ENCODE data around the gene LRIG3.
"Not testable (repeated sequence)": the region's sequence is repeated elsewhere in the genome, so short reads cannot be mapped to it uniquely, and the experiment has no call there.

LRIG3 gene

DNA sequence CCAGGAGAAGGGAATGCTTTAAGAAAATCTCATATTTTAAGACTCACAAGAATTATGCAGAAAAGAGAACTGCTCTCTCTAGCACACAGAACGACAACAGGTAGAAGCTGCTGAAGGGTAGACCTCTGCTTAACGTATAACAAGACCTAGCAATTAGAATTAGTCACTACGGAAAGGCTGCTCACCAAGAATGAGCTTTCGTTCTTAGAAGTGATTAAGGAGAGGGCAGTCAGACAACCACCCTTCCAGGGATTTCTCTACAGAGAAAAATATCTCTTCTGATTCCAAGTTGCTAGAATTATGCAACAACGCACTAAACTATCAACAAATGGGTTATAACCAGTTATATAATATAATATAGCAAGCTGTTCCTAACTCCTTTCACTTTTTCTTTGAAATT lies 18.6 kb downstream of the LRIG3 start:
- DNase-seq: no peak

DNA sequence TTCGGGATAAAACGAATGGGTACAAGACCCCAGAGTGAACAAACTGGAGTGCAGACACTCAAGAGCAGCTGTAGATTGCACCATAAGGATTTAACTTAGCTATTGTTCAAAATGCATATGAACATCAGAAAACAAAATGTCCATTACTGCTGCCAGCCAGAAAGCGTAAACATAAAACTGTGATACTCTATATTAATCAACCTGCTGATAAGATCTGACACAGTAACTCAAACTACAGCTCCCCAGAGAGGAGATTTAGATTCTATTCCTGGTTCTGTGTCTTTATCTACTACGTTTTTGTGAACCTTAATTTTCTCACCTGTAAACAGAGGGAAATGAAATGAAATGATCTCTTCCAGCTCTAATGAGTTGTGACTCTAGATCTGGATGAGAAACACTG lies 22.3 kb downstream of the LRIG3 start:
- no peak for DNase-seq

DNA sequence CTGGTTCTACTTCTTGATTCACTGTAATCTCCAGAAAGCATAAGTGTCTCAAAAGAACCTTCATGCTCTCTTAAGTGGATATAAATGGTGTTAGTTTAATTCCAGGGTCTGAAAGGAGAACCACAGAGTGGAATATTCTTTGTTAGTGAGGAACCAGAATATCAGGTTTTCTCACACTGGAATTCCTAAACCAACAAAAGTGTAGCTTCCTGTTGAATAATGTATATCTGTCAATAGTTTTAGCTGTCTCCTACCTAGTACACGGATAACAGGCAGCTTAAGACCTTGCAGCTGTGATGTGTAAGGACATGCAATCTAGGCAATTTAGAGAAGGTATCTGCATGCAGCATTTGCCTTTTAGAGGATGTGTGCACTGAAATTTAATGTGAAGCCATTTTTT lies 24.0 kb downstream of the LRIG3 start:
- DNase-seq: no peak

DNA sequence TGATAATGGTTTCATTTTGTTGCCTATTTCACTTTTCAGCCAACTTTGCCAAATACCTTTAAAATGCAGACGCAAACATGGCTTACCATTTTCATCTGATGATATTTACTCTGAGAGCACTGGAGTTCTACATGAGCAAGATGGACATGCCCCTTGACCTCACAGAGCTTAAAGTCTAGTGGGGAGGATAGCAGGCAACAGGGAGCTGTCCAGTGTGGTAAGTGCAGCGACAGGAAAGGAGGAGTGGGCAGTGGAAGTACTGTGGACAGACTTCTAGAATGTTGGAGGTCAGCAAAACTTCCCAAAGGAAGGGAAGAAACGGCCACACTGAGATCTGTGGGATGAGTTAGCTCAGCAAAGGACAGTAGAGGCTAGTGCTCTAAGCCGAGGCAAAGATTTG lies 25.3 kb downstream of the LRIG3 start:
- DNase-seq: no peak

DNA sequence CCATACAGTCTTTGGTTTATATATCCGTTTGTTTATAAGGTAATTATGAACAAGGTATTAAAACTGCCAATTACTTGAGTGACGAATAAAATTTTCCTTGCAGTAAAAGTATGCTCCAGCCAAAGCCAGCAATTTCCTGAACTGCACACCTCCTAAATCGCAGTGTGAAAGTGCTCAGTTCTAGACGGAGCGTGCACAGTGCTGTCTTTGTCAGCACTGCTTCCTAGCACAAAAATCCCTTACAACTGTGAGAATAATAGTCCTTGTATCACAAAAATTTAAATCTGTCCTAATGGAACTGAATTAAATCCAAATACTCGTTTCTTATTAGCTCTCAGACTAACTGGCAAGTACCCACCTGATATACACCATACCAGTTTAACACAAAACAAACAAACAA lies 26.3 kb downstream of the LRIG3 start:
- DNase-seq: no peak

DNA sequence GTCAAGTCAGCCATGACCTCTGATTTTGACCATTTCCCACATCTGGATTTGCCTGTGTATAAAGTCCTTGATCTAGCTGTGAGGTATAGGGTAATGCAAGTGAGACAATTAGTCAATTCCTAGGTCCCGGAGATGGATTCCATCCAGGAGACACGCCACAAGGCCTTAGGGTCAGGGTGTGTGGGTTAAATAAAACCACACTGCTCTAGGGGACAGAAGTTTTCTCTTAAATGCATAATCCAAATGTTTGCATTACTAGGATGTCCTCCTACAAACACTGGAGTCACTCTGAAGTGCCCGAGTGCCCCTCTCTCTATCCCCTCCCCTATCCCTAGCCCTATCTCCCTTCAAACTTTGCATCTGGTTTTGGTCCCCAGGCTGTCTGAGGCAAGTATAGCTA lies 26.8 kb downstream of the LRIG3 start:
- peak; percentile 31 for DNase-seq

DNA sequence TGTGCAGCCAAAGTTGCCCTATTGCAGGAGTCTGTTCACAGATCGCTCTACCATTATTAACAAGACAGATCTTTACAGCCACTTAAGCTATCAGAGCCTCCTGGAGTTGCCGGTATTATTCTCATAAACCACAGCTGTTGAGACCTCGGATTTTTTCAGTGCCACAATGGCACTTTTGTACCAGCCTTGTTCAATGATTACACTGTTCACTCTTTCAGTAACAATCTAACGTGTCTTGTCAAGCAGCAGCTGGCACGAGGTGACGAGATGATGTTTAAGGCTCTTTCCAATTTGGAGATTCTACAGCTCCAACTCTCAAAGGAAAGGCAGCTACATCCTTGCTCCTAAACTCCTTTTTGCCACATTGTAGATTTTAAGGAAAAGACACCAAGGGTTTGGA lies 30.7 kb downstream of the LRIG3 start:
- no peak for DNase-seq

DNA sequence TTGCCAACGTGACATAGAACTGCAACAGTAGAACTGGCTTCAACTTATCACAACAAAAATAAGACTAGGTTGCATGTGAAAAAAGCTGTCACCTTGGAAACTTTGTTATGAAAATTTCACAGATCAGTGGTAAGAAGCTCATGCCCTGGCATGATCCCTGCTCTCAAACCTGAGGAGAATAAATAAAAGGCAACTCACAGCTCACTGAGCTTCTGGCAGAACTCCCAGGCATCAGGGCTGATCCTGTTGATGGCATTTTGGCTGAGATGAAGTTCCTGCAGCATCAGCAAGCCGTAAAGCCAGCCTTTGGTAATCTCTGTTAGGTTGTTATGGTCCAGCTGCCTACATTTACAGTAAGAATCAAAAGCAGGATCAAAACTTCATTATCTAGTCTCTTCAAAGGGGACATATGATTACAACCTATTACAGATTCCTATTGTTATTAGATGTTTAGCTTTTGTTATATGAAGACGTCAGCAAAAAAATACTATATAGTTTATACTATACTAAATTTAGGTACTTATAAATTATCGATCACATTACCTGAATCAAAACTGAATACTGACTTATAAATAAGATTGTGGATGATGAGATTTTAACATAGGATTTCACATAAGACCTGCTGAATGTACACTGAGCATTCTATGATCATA lies 32.0 kb downstream of the LRIG3 start:
- DNase-seq: peak; percentile 65

DNA sequence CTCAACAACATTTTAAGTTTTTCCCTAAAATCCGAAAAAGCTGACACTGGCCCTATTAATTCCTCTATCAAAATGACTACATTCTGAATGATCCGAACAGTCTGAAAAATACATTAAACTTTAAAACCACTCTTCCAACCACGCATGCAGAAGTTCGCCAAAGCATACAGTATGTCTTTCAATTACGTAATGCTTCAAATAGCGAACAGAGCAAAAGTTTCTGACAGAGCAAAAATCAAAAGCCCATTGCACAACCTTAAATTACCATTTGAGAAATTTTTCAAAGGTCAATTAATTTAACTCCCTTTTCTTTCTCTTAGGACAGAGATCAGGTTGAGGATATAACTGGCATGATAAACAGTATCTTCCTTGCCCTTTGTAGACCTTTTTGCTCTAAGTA lies 33.2 kb downstream of the LRIG3 start:
- DNase-seq: no peak

DNA sequence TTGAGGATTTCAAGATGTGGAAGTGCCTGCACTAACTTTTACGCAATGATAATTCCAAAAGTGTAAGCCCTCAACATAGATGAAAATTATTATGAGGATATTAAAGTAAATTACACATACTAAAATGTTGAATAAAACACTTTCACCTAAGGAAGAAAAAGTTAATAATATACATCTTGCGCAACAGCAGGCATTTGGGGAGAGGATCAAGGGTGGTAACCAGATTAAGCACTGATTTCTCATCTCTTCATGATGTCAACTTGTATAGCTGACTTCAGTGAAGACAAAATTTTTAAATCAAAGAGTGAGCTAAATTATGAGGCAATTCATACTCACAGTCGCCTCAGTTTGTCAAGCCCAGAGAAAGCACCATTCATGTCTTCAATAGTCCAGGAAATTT lies 33.8 kb downstream of the LRIG3 start:
- no peak for DNase-seq

DNA sequence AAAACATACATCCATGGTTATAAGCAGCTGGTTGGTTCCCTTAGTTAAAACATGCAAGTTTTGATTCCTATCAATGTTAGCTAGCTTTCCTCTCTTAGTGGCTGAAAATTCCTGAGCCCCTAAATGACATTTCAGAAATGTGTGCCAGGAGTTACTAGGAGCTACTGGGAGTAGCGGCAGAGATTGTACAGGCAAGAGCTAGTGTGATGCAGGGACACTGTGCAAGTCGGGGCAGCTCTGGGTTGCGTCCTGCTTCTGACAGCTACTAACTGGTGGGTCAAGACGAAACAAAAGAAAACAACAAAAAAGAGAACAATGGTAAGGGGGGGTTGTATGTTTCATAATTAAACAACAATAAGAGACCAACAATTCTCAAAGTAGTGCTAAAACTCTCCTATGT lies 35.4 kb downstream of the LRIG3 start:
- DNase-seq: no peak

DNA sequence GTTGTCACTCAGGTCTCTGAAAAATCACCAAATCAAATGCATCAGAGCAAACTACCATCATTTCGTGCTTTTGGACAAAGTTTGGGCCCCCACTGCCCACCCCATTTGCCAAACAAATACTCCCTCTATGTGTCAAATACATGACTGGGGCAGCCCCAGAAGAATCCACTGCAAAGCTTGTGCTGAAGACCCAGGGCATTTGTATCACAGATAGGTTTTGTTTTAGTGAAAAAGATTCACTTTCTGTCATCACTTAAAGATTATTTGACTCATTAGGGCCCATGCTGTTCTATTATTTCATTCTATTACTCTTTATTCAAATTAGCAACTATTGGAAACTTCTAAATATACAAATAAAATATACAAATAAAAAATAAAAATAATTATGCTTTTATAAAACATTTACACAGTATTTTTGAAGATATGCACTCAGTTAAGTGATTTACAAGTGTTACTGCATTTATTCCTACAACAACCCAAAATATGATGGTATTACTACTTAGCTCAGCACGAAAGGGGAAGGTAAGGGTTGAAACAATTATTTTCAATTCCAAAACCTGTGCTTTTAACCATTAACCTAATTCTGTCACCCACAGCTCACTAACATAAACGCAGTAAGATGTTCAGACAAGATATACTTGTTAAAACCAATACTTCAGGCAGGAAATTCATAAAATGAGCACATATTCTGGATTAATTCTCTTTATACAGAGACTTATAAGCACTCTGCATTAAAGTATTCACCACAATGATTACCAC lies 36.5 kb downstream of the LRIG3 start:
- no peak for DNase-seq

DNA sequence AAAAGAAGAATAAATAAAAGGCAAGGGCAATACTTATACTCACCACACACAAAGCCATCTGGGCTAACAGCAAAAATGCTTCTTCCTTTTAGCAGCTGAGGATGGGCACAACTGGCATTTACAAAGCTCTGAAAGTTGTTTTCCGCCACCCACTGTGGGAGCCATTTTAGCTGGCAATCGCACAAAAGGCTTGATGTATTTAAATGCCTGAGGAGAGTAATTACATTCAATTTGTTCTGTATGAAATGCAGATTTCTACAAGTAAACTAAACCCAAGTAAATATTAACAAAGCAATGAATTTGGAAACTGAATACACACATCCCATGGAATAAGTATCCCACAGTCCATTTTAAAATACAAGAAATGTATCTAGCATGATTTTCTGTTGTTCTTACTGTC lies 37.5 kb downstream of the LRIG3 start:
- DNase-seq: no peak

DNA sequence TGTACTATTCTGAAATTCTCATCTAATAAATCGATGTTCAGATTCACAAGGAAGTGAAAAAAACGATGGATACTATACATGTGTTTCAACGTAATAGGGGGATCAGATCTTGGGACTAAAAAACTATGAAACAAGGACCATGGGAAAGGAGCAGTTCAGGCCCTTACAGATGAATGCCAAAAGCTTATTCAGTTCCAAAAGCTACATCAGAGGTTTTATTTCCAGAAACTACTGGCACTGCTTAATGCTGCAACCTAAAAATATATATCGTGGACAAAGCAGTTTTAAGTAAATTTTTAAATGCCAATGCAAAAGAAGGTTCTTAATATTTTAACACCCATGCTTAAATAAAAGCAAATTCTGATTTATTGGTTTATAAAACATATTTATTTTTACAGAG lies 38.5 kb downstream of the LRIG3 start:
- DNase-seq: no peak

DNA sequence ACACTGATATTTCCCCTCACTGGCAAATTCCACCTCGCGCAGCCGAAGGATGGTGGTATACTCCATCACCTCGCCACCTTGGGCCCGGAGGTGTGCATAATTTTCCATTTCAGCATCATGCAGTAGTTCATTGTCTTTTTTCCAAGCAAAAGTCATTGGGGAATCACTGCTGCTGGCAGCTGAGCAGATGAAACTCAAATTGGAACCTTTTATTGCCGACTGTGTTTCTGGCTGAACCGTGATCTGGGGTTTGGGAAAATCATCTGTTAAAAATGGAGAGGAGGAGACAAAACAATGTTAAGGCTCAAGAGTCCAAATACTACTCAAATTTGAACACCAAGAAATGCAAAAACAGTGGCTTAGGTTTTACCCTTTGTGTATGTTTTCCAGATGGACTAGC lies 39.7 kb downstream of the LRIG3 start:
- no peak for DNase-seq

DNA sequence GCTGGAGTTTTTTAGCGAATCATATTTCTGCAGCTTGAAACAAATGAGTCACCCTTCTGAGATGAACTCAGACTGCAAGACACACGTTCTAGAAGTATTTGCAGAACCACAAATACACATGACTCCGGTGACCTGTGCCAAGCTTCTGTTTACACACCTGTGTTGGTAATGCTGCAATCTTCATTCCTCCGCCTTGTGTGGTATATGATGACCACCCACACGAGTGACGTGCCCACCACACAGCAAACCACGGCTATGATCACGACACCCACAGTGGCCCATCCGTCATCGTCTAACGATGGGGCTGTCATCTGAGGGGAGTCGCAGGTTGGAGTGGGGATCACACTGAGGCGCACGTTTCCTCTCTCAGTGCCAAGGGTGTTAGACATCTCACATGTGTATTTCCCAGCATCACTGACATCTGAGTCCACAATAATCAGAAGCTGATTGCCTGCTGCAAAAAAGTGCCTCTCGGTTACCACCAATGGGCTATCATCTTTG lies 43.0 kb downstream of the LRIG3 start:
- DNase-seq: peak; percentile 99

DNA sequence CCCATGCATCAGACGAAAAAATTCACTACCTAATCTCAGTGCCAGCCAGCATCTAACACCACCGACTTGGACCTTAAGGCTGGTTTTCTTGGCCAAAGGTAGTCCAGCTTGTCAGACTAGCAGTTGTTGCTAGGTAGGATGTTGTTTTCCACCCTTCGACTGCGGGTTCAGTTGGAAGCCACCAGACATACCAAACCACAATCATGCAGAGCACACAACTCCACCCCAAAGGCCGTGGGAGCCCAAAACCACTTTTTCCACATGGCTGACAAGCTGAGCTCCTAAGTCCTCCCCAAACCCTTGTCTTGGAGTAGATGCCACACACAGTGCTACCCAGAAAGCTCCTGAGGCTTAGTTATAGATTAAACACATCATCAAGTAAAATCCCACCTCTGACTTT lies 46.8 kb downstream of the LRIG3 start:
- peak; percentile 25 for DNase-seq

DNA sequence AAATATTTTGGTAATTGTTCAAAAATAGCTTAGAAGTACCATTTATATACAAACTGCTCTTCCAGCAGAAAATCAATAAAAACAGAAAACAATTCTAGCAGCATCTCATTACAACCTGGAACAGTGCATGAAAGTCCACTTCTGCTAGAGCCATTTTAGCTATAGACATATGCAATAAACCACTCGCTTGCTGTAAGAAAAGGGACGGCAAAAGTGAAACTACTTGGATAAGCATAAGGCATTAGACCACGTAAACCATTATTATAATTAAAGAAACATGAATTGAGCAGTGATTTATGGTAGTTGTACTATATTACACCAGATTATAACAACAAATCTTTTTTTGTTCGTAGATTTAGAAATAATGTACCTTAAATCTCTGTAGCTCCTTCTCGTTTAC lies 48.7 kb downstream of the LRIG3 start:
- DNase-seq: peak; percentile 49

DNA sequence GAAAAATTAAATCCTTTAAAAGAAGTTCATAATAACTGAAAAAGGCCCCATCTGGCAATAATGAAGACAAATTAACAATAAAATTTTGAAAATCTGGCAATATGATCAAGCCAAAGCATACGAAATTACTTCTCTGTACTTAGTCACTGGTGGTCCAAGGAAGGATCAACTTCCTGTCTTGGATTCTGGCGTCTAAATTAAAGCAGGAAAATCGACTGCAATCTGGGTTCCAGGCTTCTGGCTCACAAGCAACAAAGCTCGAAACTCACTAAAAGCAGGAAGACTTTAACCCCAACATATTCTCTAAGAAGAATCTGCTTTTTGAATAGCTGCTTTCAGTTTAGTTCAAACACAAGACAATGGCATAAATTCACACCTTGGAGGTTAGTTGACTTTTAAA lies 49.7 kb downstream of the LRIG3 start:
- peak; percentile 41 for DNase-seq

DNA sequence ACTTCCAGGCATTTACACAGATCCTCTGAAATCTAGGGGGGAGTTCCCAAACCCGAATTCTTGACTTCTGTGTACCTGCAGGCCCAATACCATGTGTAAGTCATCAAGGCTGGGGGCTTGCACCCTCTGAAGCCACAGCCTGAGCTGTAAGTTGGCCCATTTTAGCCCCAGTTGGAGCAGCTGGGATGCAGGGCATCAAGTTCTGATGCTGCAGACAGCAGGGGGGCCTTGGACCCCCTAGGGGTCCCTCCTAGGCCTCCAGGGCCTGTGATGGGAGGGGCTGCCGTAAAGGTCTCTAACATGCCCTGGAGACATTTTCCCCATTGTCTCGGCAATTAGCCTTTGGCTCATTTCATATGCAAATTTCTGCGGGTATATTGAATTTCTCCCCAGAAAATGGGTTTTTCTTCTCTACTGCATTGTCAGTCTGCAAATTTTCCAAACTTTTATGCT lies 59.5 kb downstream of the LRIG3 start:
- no peak for DNase-seq

DNA sequence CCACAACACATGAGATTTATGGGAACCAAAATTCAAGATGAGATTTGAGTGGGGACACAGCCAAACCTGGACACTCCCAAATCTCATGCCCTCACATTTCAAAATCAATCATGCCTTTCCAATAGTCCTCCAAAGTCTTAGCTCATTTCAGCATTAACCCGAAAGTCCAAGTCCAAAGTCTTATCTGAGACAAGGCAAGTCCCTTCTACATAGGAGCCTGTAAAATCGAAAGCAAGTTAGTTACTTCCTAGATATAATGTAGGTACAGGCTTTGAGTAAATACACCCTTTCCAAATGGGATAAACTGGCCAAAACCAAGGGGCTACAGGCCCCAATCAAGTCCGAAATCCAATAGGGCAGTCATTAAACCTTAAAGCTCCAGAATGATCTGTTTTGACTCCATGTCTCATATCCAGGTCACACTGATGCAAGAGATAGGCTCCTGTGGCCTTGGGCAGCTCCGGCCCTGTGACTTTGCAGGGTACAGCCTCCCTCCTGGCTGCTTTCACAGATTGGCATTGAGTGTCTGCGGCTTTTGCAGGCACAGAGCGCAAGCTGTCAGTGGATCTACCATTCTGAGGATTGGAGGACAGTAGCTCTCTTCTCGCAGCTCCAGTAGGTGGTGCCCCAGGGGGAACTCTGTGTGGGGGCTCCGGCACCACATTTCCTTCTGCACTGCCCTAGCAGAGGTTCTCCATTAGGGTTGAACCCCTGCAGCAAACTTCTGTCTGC lies 60.1 kb downstream of the LRIG3 start:
- DNase-seq: no peak

DNA sequence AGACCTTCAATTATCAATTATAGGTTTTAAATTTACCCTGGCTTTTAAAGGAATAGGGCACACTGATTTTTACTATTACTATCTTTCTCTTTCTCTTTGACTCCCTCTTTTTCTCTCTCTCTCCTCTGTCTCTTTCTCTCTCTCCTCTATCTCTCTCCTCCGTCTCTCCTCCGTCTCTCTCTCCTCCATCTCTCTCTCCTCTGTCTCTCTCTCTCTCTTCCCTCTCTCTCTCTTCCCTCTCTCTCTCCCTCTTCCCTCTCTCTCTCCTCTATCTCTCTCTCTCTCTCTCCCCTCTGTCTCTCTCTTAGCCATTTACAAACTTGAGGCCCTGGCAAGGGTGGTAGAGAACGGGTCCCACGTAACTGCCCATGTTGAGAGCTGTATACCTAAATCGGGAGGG lies 62.3 kb downstream of the LRIG3 start:
- DNase-seq: no peak

DNA sequence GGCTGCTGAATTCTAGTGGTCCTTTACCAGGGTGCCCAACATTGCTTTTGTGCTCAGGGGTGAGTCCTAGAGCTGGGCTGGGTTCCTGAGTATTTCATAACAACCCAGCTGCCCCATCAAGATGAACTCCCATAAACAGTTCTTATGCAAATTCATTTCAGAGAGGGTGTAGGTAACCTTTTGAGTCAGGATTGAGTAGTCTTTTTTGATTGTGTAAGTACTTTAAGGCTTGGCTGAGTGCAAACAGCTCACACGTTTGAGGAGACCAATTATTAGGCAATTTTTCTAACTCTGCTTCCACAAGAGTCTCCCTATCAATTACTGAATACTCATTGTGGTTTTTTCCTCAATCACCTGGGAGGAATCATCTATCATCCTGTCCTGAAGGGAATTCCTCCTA lies 63.1 kb downstream of the LRIG3 start:
- DNase-seq: not testable (repeated sequence)

DNA sequence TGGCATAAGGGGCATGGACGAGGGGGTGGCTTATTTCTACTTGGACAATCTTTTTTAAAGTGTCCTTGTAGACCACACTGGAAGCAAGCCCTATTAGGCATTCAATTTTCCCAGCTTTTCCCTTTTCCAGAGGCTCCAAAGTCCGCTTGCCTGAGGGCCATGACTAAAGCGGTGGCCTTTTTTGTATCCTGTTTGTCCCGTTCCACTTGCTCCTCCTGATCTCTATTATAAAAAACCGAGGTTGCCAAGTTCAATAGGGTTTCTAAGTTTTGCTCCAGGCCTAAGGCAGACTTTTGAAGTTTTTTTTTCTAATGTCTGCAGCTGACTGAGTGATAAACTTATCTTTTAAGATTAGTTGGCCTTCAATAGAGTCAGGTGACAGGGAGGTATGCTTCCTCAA lies 64.7 kb downstream of the LRIG3 start:
- not testable (repeated sequence) for DNase-seq

Data from fibroblast of upper back skin (primary cell).